HepG2 (cell line): ENCODE results near the gene DBNDD1. TPM values are rescaled to one million over a fixed set of nuclear protein-coding genes. Genes with fewer than 3 reads are reported as not detected.
A peak's percentile ranks its signal among the peaks of the same experiment; 100 is the strongest.

Source experiments
- AGO2 ChIP-seq: fragments of 200-400 bp; formaldehyde crosslinking; optimal IDR thresholded peaks from 2 replicates; pipeline ENCODE3; 2017; ENCODE audit warnings: mild to moderate bottlenecking, low read depth, low read length, moderate library complexity
- CBX2 ChIP-seq, 2 experiments: fragments of 200-600 bp in 1 of 2; sonication (generic); formaldehyde crosslinking in 1 of 2; IDR thresholded peaks; 2 replicates each; pipeline versions ENCODE4 v1.7.0 to v1.8.1; 2018 to 2022; ENCODE audit warnings: low read depth in 2 of 2, low read length in 1 of 2, mild to moderate bottlenecking in 1 of 2, missing genetic modification reagents in 1 of 2
- CHCHD3 ChIP-seq: sonication (generic); formaldehyde crosslinking; IDR thresholded peaks from 2 replicates; pipeline ENCODE4 v1.8.0; 2022; ENCODE audit warnings: mild to moderate bottlenecking, missing genetic modification reagents, moderate library complexity
- GATAD2A ChIP-seq: IDR thresholded peaks from 2 replicates; pipeline ENCODE4 v1.6.1; 2016
- GTF3A ChIP-seq: sonication (generic); formaldehyde crosslinking; conservative IDR thresholded peaks from 2 replicates; pipeline ENCODE4 v1.4.0; 2020; ENCODE audit warnings: mild to moderate bottlenecking, missing genetic modification reagents
- GZF1 ChIP-seq: sonication (generic); formaldehyde crosslinking; IDR thresholded peaks from 2 replicates; pipeline ENCODE4 v1.5.1; 2020; ENCODE audit warnings: mild to moderate bottlenecking, missing genetic modification reagents
- MYC ChIP-seq: sonication (generic); formaldehyde crosslinking; IDR thresholded peaks from 2 replicates; pipeline ENCODE4 v1.9.0; 2021; ENCODE audit warnings: missing genetic modification reagents, borderline replicate concordance
- SP4 ChIP-seq: sonication (generic); formaldehyde crosslinking; IDR thresholded peaks from 2 replicates; pipeline ENCODE4 v1.8.1; 2023; ENCODE audit warnings: mild to moderate bottlenecking, missing genetic modification reagents
- ZBTB7B ChIP-seq: sonication (generic); formaldehyde crosslinking; IDR thresholded peaks from 2 replicates; pipeline ENCODE4 v1.4.0; 2020; ENCODE audit warnings: missing genetic modification reagents
- ZFP36L1 ChIP-seq: sonication (generic); formaldehyde crosslinking; IDR thresholded peaks from 2 replicates; pipeline ENCODE4 v1.8.0; 2022; ENCODE audit warnings: mild to moderate bottlenecking, missing genetic modification reagents, moderate library complexity
- ZMAT3 ChIP-seq: sonication (generic); formaldehyde crosslinking; conservative IDR thresholded peaks from 2 replicates; pipeline ENCODE4 v1.7.0; 2021; ENCODE audit warnings: missing genetic modification reagents
- ZNF235 ChIP-seq: sonication (generic); formaldehyde crosslinking; IDR thresholded peaks from 2 replicates; pipeline ENCODE4 v1.8.1; 2023; ENCODE audit warnings: mild to moderate bottlenecking, missing genetic modification reagents, borderline replicate concordance
- ZNF281 ChIP-seq: sonication (generic); formaldehyde crosslinking; IDR thresholded peaks from 2 replicates; pipeline ENCODE4 v1.4.0; 2020; ENCODE audit warnings: missing genetic modification reagents, borderline replicate concordance
- polyA plus RNA-seq, 8 experiments: library from polyadenylated mRNA; depleted of rRNA in 3 of 8; stranded (reverse) in 7 of 8; unstranded in 1 of 8; fragments of >200 nt; fragmentation: Illumina TruSeq in 4 of 8; extraction: Trizol in 4 of 8; gene quantifications; 2 replicates each; pipeline versions ENCODE4 v1.2.1 to v1.2.3, GENCODE V29; 2011 to 2016; ENCODE audit warnings: low read depth in 4 of 8, missing spikeins in 1 of 8, mixed read lengths in 1 of 8; ENCODE audit not compliant: insufficient read depth in 1 of 8
- total RNA-seq, 5 experiments: library from RNA; depleted of rRNA; stranded (reverse); fragments of >200 nt; fragmentation: Illumina TruSeq; extraction: Trizol; gene quantifications; 2 replicates each; pipeline ENCODE4 v1.2.3, GENCODE V29; 2016; ENCODE audit warnings: low read depth in 1 of 5
- TF ChIP-seq, protein P1 (sequence below): IDR thresholded peaks from 2 replicates; pipeline ENCODE4 v1.6.1; 2016; ENCODE audit warnings: low read depth, control low read depth
- TF ChIP-seq, protein P2 (sequence below): sonication (generic); formaldehyde crosslinking; IDR thresholded peaks from 2 replicates; pipeline ENCODE4 v1.8.0; 2022; ENCODE audit warnings: mild to moderate bottlenecking, missing genetic modification reagents, moderate library complexity
- TF ChIP-seq, protein P3 (sequence below): sonication (generic); formaldehyde crosslinking; IDR thresholded peaks from 2 replicates; pipeline ENCODE4 v1.4.0; 2020; ENCODE audit warnings: mild to moderate bottlenecking, missing genetic modification reagents
- TF ChIP-seq, protein P4 (sequence below): sonication (generic); formaldehyde crosslinking; IDR thresholded peaks from 2 replicates; pipeline ENCODE4 v1.4.0; 2020; ENCODE audit warnings: missing genetic modification reagents, mild to moderate bottlenecking, borderline replicate concordance

The DBNDD1 gene
- total and polyA plus RNA-seq, 2 of the 13 experiments (the other 11 are each of a cell fraction or from before 2014, with no cell fraction given): 17.0 to 40.4 TPM

- TF ChIP-seq ZNF281 (CRISPR knock-in tag) (no peak), ZNF235 (CRISPR knock-in tag) (no peak), GZF1 (no peak), MYC (peak; percentile 25; the same call in 1 of the 2 replicates), ZMAT3 (no peak), GATAD2A (CRISPR knock-in tag) (no peak), CBX2 (IDR thresholded peaks at IDR 0.05; ENCODE audit: low read depth, low read length) (no peak), CBX2 (CRISPR knock-in tag; IDR thresholded peaks at IDR 0.05; ENCODE audit: low read depth) (peak; percentile 46; the same call in 1 of the 2 replicates), ZBTB7B (CRISPR knock-in tag) (no peak), SP4 (CRISPR knock-in tag) (no peak), ZFP36L1 (CRISPR knock-in tag) (no peak), CHCHD3 (CRISPR knock-in tag) (no peak), AGO2 (no peak), GTF3A (CRISPR knock-in tag) (no peak)
- TF ChIP-seq, protein P1, sequence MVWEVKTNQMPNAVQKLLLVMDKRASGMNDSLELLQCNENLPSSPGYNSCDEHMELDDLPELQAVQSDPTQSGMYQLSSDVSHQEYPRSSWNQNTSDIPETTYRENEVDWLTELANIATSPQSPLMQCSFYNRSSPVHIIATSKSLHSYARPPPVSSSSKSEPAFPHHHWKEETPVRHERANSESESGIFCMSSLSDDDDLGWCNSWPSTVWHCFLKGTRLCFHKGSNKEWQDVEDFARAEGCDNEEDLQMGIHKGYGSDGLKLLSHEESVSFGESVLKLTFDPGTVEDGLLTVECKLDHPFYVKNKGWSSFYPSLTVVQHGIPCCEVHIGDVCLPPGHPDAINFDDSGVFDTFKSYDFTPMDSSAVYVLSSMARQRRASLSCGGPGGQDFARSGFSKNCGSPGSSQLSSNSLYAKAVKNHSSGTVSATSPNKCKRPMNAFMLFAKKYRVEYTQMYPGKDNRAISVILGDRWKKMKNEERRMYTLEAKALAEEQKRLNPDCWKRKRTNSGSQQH (CRISPR knock-in tag): no peak
- TF ChIP-seq, protein P2, sequence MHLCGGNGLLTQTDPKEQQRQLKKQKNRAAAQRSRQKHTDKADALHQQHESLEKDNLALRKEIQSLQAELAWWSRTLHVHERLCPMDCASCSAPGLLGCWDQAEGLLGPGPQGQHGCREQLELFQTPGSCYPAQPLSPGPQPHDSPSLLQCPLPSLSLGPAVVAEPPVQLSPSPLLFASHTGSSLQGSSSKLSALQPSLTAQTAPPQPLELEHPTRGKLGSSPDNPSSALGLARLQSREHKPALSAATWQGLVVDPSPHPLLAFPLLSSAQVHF (CRISPR knock-in tag): no peak
- TF ChIP-seq, protein P3, sequence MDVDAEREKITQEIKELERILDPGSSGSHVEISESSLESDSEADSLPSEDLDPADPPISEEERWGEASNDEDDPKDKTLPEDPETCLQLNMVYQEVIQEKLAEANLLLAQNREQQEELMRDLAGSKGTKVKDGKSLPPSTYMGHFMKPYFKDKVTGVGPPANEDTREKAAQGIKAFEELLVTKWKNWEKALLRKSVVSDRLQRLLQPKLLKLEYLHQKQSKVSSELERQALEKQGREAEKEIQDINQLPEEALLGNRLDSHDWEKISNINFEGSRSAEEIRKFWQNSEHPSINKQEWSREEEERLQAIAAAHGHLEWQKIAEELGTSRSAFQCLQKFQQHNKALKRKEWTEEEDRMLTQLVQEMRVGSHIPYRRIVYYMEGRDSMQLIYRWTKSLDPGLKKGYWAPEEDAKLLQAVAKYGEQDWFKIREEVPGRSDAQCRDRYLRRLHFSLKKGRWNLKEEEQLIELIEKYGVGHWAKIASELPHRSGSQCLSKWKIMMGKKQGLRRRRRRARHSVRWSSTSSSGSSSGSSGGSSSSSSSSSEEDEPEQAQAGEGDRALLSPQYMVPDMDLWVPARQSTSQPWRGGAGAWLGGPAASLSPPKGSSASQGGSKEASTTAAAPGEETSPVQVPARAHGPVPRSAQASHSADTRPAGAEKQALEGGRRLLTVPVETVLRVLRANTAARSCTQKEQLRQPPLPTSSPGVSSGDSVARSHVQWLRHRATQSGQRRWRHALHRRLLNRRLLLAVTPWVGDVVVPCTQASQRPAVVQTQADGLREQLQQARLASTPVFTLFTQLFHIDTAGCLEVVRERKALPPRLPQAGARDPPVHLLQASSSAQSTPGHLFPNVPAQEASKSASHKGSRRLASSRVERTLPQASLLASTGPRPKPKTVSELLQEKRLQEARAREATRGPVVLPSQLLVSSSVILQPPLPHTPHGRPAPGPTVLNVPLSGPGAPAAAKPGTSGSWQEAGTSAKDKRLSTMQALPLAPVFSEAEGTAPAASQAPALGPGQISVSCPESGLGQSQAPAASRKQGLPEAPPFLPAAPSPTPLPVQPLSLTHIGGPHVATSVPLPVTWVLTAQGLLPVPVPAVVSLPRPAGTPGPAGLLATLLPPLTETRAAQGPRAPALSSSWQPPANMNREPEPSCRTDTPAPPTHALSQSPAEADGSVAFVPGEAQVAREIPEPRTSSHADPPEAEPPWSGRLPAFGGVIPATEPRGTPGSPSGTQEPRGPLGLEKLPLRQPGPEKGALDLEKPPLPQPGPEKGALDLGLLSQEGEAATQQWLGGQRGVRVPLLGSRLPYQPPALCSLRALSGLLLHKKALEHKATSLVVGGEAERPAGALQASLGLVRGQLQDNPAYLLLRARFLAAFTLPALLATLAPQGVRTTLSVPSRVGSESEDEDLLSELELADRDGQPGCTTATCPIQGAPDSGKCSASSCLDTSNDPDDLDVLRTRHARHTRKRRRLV: no peak; the same call in 1 of the 2 replicates
- TF ChIP-seq, protein P4, sequence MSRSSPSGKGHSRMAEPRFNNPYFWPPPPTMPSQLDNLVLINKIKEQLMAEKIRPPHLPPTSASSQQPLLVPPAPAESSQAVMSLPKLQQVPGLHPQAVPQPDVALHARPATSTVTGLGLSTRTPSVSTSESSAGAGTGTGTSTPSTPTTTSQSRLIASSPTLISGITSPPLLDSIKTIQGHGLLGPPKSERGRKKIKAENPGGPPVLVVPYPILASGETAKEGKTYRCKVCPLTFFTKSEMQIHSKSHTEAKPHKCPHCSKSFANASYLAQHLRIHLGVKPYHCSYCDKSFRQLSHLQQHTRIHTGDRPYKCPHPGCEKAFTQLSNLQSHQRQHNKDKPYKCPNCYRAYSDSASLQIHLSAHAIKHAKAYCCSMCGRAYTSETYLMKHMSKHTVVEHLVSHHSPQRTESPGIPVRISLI: no peak
Measured at GRCh38 chr16:90046122-90046970, 27.1 kb upstream of the DBNDD1 start (continued).
